Neural progenitor cell (in vitro differentiated cells): Measurements from ENCODE around the gene TECR. TPM values are rescaled to one million over a fixed set of nuclear protein-coding genes. Genes with fewer than 3 reads are reported as not detected.
"Not testable (repeated sequence)": the region's sequence is repeated elsewhere in the genome, so short reads cannot be mapped to it uniquely, and the experiment has no call there.

Source experiments
- DNase-seq: peaks from one replicate; pipeline ENCODE4 v3.0.0-alpha.2; 2016; ENCODE audit warnings: low spot score
- H2AFZ ChIP-seq: fragments of 200-600 bp; sonication (generic); replicated peaks from 2 replicates; pipeline ENCODE4 v1.6.1; 2016; ENCODE audit warnings: antibody characterized with exemption
- H3F3A ChIP-seq: fragments of 200-600 bp; sonication (generic); 2 replicates; pipeline ENCODE4 v1.6.1; 2016; ENCODE audit warnings: antibody characterized with exemption, low read depth
- H3K27ac ChIP-seq: fragments of 200-600 bp; sonication (generic); 2 replicates; pipeline ENCODE4 v1.5.1; 2016; ENCODE audit warnings: mild to moderate bottlenecking
- H3K27me3 ChIP-seq: fragments of 200-600 bp; sonication (generic); 2 replicates; pipeline ENCODE4 v1.6.1; 2016; ENCODE audit warnings: mild to moderate bottlenecking, moderate library complexity
- H3K36me3 ChIP-seq: fragments of 200-600 bp; sonication (generic); 2 replicates; pipeline ENCODE4 v1.5.1; 2016
- H3K4me1 ChIP-seq: fragments of 200-600 bp; sonication (generic); 2 replicates; pipeline ENCODE4 v1.6.1; 2016; ENCODE audit warnings: mixed run types
- H3K4me2 ChIP-seq: fragments of 200-600 bp; sonication (generic); 2 replicates; pipeline ENCODE4 v1.6.1; 2016
- H3K4me3 ChIP-seq: fragments of 200-600 bp; sonication (generic); 2 replicates; pipeline ENCODE4 v1.5.1; 2016
- H3K79me2 ChIP-seq: fragments of 200-600 bp; sonication (generic); 2 replicates; pipeline ENCODE4 v1.6.1; 2016; ENCODE audit warnings: low read depth
- H3K9ac ChIP-seq: fragments of 200-600 bp; sonication (generic); 2 replicates; pipeline ENCODE4 v1.6.1; 2016
- H3K9me3 ChIP-seq: fragments of 200-600 bp; sonication (generic); 2 replicates; pipeline ENCODE4 v1.5.1; 2016; ENCODE audit warnings: low read depth
- H4K20me1 ChIP-seq: fragments of 200-600 bp; sonication (generic); 2 replicates; pipeline ENCODE4 v1.6.1; 2016; ENCODE audit warnings: low read depth
- H3K27ac Mint-ChIP-seq: 3 replicates; pipeline ENCODE4 v1.8.0; 2021; ENCODE audit warnings: mixed read lengths
- H3K27me3 Mint-ChIP-seq: 2 replicates; pipeline ENCODE4 v1.8.0; 2022; ENCODE audit warnings: low read depth, mild to moderate bottlenecking, inconsistent platforms, moderate library complexity, mixed read lengths; ENCODE audit not compliant: insufficient read depth
- H3K36me3 Mint-ChIP-seq: 3 replicates; pipeline ENCODE4 v1.8.0; 2021; ENCODE audit warnings: mixed read lengths
- H3K4me1 Mint-ChIP-seq: 3 replicates; pipeline ENCODE4 v1.8.0; 2021; ENCODE audit warnings: mixed read lengths
- H3K4me3 Mint-ChIP-seq: 3 replicates; pipeline ENCODE4 v1.8.0; 2021; ENCODE audit warnings: mild to moderate bottlenecking, moderate library complexity, mixed read lengths
- H3K9me3 Mint-ChIP-seq: 3 replicates; pipeline ENCODE4 v1.8.0; 2020; ENCODE audit warnings: mixed read lengths
- CTCF ChIP-seq: fragments of 200-600 bp; sonication (generic); IDR thresholded peaks from 2 replicates; pipeline ENCODE4 v1.5.1; 2017; ENCODE audit warnings: antibody characterized with exemption, mild to moderate bottlenecking
- EZH2 ChIP-seq: fragments of 200-600 bp; sonication (generic); IDR thresholded peaks from 2 replicates; pipeline ENCODE4 v1.6.1; 2017; ENCODE audit warnings: antibody characterized with exemption, mild to moderate bottlenecking, moderate library complexity
- EZH2phosphoT487 ChIP-seq: fragments of 200-600 bp; sonication (generic); IDR thresholded peaks from 2 replicates; pipeline ENCODE4 v1.6.1; 2017; ENCODE audit warnings: antibody characterized with exemption
- total RNA-seq: library from RNA; depleted of rRNA; stranded (reverse); fragments of >200 nt; gene quantifications from 2 replicates; pipeline ENCODE4 v1.2.3, GENCODE V29; 2015; ENCODE audit warnings: low replicate concordance

The TECR gene
- total RNA-seq, 1 donor from 2014 or later: 41.9 TPM

- no peak overlapping the region for H3K4me2 ChIP-seq
- H2AFZ ChIP-seq: no peak overlapping the region
- Mint-ChIP-seq H3K4me1 (peaks cover 19% of the 10 kb centered on the region), H3K4me3 (no peak overlapping the region), H3K27ac (peak overlapping the region; percentile 16), H3K9me3 (no peaks in the 10 kb centered on the region), H3K36me3 (peaks cover 10% of the 10 kb centered on the region), H3K27me3 (peaks cover 2% of the 10 kb centered on the region)
- peaks cover 4% of the 10 kb centered on the region for H3F3A ChIP-seq
- TF ChIP-seq CTCF: no peak
- no peak for TF ChIP-seq EZH2
- no peak for TF ChIP-seq EZH2phosphoT487
- H3K9me3 ChIP-seq: no peaks in the 10 kb centered on the region
- H3K4me1 ChIP-seq: no peaks in the 10 kb centered on the region
- peaks cover 61% of the 10 kb centered on the region for H4K20me1 ChIP-seq
- peaks cover 83% of the 10 kb centered on the region for H3K79me2 ChIP-seq
- H3K36me3 ChIP-seq: no peaks in the 10 kb centered on the region
- no peak overlapping the region for H3K9ac ChIP-seq
- H3K4me3 ChIP-seq: no peak overlapping the region
- no peak overlapping the region for H3K27ac ChIP-seq
- no peak for DNase-seq
- H3K27me3 ChIP-seq: no peaks in the 10 kb centered on the region
Observed at GRCh38 chr19:14550201-14550754, 20.9 kb downstream of the TECR start.

DNA sequence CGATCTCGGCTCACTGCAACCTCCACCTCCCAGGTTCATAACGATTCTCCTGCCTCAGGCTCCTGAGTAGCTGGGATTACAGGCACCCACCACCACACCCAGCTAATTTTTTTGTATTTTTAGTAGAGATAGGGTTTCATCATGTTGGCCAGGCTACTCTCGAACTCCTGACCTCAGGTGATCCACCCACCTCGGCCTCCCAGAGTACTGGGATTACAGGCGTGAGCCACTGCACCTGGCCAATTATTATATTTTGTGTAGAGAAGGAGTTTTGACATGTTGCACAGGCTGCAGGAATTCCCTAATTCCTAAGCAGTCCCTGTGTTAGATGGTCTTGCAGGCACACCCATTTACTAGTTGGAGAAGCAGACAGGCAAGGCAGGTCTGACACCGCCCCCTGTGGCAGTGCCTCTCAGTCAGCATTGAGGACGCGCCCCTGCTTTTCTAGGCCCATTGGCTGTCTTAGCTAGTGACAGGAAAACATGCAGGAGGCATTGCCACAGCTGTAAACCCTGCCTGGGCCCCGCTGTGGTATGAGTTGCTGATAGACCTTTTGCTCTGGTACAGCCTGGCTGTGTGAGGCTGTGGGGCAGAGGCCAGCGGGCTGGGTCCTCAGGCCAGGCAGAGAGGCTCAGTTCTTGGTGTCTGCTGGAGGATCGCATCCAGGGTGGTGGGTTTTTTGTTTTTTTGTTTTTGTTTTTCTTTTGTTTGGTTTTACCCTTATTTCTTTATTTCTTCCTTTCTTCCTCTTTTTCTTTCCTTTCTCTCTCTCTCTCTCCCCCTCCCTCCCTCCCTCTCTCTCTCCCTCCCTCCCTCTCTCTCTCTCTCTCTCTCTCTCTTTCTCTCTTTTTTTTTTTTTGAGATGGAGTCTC lies 22.0 kb downstream of the TECR start:
- H3K4me2 ChIP-seq, H3K9ac ChIP-seq, H3K27me3 ChIP-seq, H3K27ac Mint-ChIP-seq, H3K9me3 ChIP-seq, H3K4me3 ChIP-seq, H3K4me3 Mint-ChIP-seq, H3K36me3 Mint-ChIP-seq, H3K27ac ChIP-seq, H3K9me3 Mint-ChIP-seq, H2AFZ ChIP-seq, H3K27me3 Mint-ChIP-seq, H3K36me3 ChIP-seq, H3K4me1 ChIP-seq: not testable (repeated sequence)
- peak; percentile 71 for DNase-seq
- Histone ChIP-seq H3F3A (peaks cover 11% of the 10 kb centered on the region), H4K20me1 (peaks cover 68% of the 10 kb centered on the region), H3K79me2 (peaks cover 72% of the 10 kb centered on the region)
- peak; percentile 44 for TF ChIP-seq CTCF
- H3K4me1 Mint-ChIP-seq: peaks cover 20% of the 10 kb centered on the region

GRCh38 chr19:14552006-14552360 lies 22.6 kb downstream of the TECR start:
- H3K79me2 ChIP-seq: peaks cover 69% of the 10 kb centered on the region
- H3K27me3 ChIP-seq, H3K27me3 Mint-ChIP-seq, H2AFZ ChIP-seq, H3K9ac ChIP-seq, H3K4me1 ChIP-seq, H3K36me3 Mint-ChIP-seq, H3K27ac ChIP-seq, H3K36me3 ChIP-seq, H3K27ac Mint-ChIP-seq, H3K4me2 ChIP-seq, H3K9me3 Mint-ChIP-seq, H3K4me3 Mint-ChIP-seq, DNase-seq, H3K9me3 ChIP-seq, H3K4me3 ChIP-seq: not testable (repeated sequence)
- H3K4me1 Mint-ChIP-seq: peaks cover 23% of the 10 kb centered on the region
- peaks cover 67% of the 10 kb centered on the region for H4K20me1 ChIP-seq
- peaks cover 17% of the 10 kb centered on the region for H3F3A ChIP-seq
